ENCODE measurements around the gene HES5. TPM values are rescaled to one million over a fixed set of nuclear protein-coding genes. Genes with fewer than 3 reads are reported as not detected.

The HES5 gene
- total RNA-seq, 2 experiments from 2014 or later: not detected

GRCh38 chr1:2496746-2497145 lies 33.3 kb downstream of the HES5 start:
- POLR2A ChIA-PET: no interaction called here
- H3K36me3 ChIP-seq (ENCODE audit: insufficient read depth, low read length): no peaks in the 10 kb centered on the region
- H3K4me3 ChIP-seq (ENCODE audit: low read depth, low read length, poor library complexity, severe bottlenecking): peak overlapping the region; percentile 30
- no peak overlapping the region; the same call in 1 of the 2 replicates for H2AFZ ChIP-seq (ENCODE audit: low read length)
- H3K4me1 ChIP-seq (ENCODE audit: insufficient read depth, low read length, poor library complexity, severe bottlenecking): peaks cover 88% of the 10 kb centered on the region
- H3K27ac ChIP-seq (ENCODE audit: low read depth, low read length, poor library complexity, severe bottlenecking): peak overlapping the region; percentile 61
- no TSS peak for BruUV-seq (replicated peaks)
- no peak for DNase-seq (ENCODE audit: low spot score)
- intact Hi-C loops (cut with micrococcal nuclease; ENCODE audit: unreplicated experiment): loop anchor here (1.0 kb wide), 2 partner anchors 50 to 83 kb away; no protein-coding TSS in a partner anchor
- H3K9me3 ChIP-seq (ENCODE audit: low read length): no peaks in the 10 kb centered on the region
- CTCF ChIA-PET (ENCODE audit: unreplicated experiment): no interaction called here
- no peaks in the 10 kb centered on the region for H3K79me2 ChIP-seq (ENCODE audit: insufficient read depth, low read depth, low read length)
- no peaks in the 10 kb centered on the region for H4K20me1 ChIP-seq (ENCODE audit: insufficient read depth, low read length)
- no peak for TF ChIP-seq CTCF (conservative IDR thresholded peaks at IDR 0.05; ENCODE audit: low read length)
- no peak for TF ChIP-seq EZH2phosphoT487 (IDR thresholded peaks at IDR 0.05; ENCODE audit: borderline replicate concordance, low read depth, low read length)
- H3K4me2 ChIP-seq (ENCODE audit: low read length): peak overlapping the region; percentile 77
- H3K9me2 ChIP-seq (ENCODE audit: insufficient read depth, low read length): no peaks in the 10 kb centered on the region

GRCh38 chr1:2496087-2496622 lies 33.9 kb downstream of the HES5 start:
- POLR2A ChIA-PET: no interaction called here
- DNase-seq (ENCODE audit: low spot score): peak; percentile 95
- Histone ChIP-seq H3K4me2 (ENCODE audit: low read length) (peak overlapping the region; percentile 77), H3K9me2 (ENCODE audit: insufficient read depth, low read length) (no peaks in the 10 kb centered on the region), H3K4me3 (ENCODE audit: low read depth, low read length, poor library complexity, severe bottlenecking) (peak overlapping the region; percentile 30), H2AFZ (ENCODE audit: low read length) (peak overlapping the region; percentile 11; the same call in 1 of the 2 replicates), H3K79me2 (ENCODE audit: insufficient read depth, low read depth, low read length) (no peaks in the 10 kb centered on the region), H3K9me3 (ENCODE audit: low read length) (no peaks in the 10 kb centered on the region), H3K27ac (ENCODE audit: low read depth, low read length, poor library complexity, severe bottlenecking) (peak overlapping the region; percentile 61), H3K36me3 (ENCODE audit: insufficient read depth, low read length) (no peaks in the 10 kb centered on the region), H3K4me1 (ENCODE audit: insufficient read depth, low read length, poor library complexity, severe bottlenecking) (peaks cover 92% of the 10 kb centered on the region), H4K20me1 (ENCODE audit: insufficient read depth, low read length) (no peaks in the 10 kb centered on the region)
- CTCF ChIA-PET (ENCODE audit: unreplicated experiment): no interaction called here
- BruUV-seq (replicated peaks): no TSS peak
- no peak for TF ChIP-seq EZH2phosphoT487 (IDR thresholded peaks at IDR 0.05; ENCODE audit: borderline replicate concordance, low read depth, low read length)
- TF ChIP-seq CTCF (conservative IDR thresholded peaks at IDR 0.05; ENCODE audit: low read length): no peak
- intact Hi-C loops (cut with micrococcal nuclease; ENCODE audit: unreplicated experiment): loop anchor here (1.0 kb wide), 2 partner anchors 50 to 83 kb away; no protein-coding TSS in a partner anchor

GRCh38 chr1:2495546-2495945 lies 34.5 kb downstream of the HES5 start:
- H3K4me1 ChIP-seq (ENCODE audit: insufficient read depth, low read length, poor library complexity, severe bottlenecking): peaks cover 92% of the 10 kb centered on the region
- no TSS peak for BruUV-seq (replicated peaks)
- CTCF ChIA-PET (ENCODE audit: unreplicated experiment): no interaction called here
- H3K27ac ChIP-seq (ENCODE audit: low read depth, low read length, poor library complexity, severe bottlenecking): peak overlapping the region; percentile 61
- H3K4me3 ChIP-seq (ENCODE audit: low read depth, low read length, poor library complexity, severe bottlenecking): no peak overlapping the region
- intact Hi-C loops (cut with micrococcal nuclease; ENCODE audit: unreplicated experiment): loop anchor here (2.0 kb wide), 1 partner anchor 29 kb away; no protein-coding TSS in a partner anchor
- no peaks in the 10 kb centered on the region for H3K36me3 ChIP-seq (ENCODE audit: insufficient read depth, low read length)
- H3K9me3 ChIP-seq (ENCODE audit: low read length): no peaks in the 10 kb centered on the region
- DNase-seq (ENCODE audit: low spot score): peak; percentile 49
- TF ChIP-seq CTCF (conservative IDR thresholded peaks at IDR 0.05; ENCODE audit: low read length) (no peak), EZH2phosphoT487 (IDR thresholded peaks at IDR 0.05; ENCODE audit: borderline replicate concordance, low read depth, low read length) (no peak)
- POLR2A ChIA-PET: no interaction called here
- no peaks in the 10 kb centered on the region for H4K20me1 ChIP-seq (ENCODE audit: insufficient read depth, low read length)
- peak overlapping the region; percentile 11; the same call in 1 of the 2 replicates for H2AFZ ChIP-seq (ENCODE audit: low read length)
- no peaks in the 10 kb centered on the region for H3K9me2 ChIP-seq (ENCODE audit: insufficient read depth, low read length)
- no peaks in the 10 kb centered on the region for H3K79me2 ChIP-seq (ENCODE audit: insufficient read depth, low read depth, low read length)
- H3K4me2 ChIP-seq (ENCODE audit: low read length): peak overlapping the region; percentile 77
